GM19452 (cell line): ENCODE data around the gene RETNLB.

Experiments
- ATAC-seq: cut with Tn5 transposase; IDR thresholded peaks from one replicate; pipeline ENCODE4 v1.9.1; 2021; ENCODE audit not compliant: unreplicated experiment

The RETNLB gene

GRCh38 chr3:108757404-108757982 lies at the start of gene RETNLB:
Gene RETNLB, minus strand, starts transcription at chr3:108757410. Its CDS starts 225 bp downstream, at chr3:108757185.
- no peak for ATAC-seq

GRCh38 chr3:108806316-108806715 lies 49.1 kb upstream of the RETNLB start:
- ATAC-seq = no peak

GRCh38 chr3:108804966-108805365 lies 47.8 kb upstream of the RETNLB start:
- no peak for ATAC-seq

- no peak for ATAC-seq
Measured at GRCh38 chr3:108804437-108804836, 47.2 kb upstream of the RETNLB start.

GRCh38 chr3:108791473-108791872 lies 34.3 kb upstream of the RETNLB start:
- ATAC-seq = no peak

GRCh38 chr3:108780235-108780634 lies 23.0 kb upstream of the RETNLB start:
- ATAC-seq = no peak

- ATAC-seq = no peak
Measured at GRCh38 chr3:108779496-108779895, 22.3 kb upstream of the RETNLB start.

- no peak for ATAC-seq
Measured at GRCh38 chr3:108775649-108776048, 18.4 kb upstream of the RETNLB start.

- ATAC-seq = no peak
Measured at GRCh38 chr3:108767253-108767652, 10.0 kb upstream of the RETNLB start.

GRCh38 chr3:108755686-108756085 lies 1.5 kb downstream of the RETNLB start:
- no peak for ATAC-seq

- ATAC-seq = no peak
Measured at GRCh38 chr3:108744762-108745161, 12.4 kb downstream of the RETNLB start.

GRCh38 chr3:108742929-108743328 lies 14.3 kb downstream of the RETNLB start:
- no peak for ATAC-seq

GRCh38 chr3:108736821-108737220 lies 20.4 kb downstream of the RETNLB start:
- ATAC-seq = no peak

GRCh38 chr3:108728934-108729333 lies 28.3 kb downstream of the RETNLB start:
- ATAC-seq = no peak

GRCh38 chr3:108728105-108728504 lies 29.1 kb downstream of the RETNLB start:
- ATAC-seq = no peak

GRCh38 chr3:108724101-108724500 lies 33.1 kb downstream of the RETNLB start:
- no peak for ATAC-seq

GRCh38 chr3:108722724-108723123 lies 34.5 kb downstream of the RETNLB start:
- no peak for ATAC-seq

- ATAC-seq = no peak
Measured at GRCh38 chr3:108719178-108719806, 37.9 kb downstream of the RETNLB start.

- ATAC-seq = no peak
Measured at GRCh38 chr3:108718454-108718853, 38.8 kb downstream of the RETNLB start.

- ATAC-seq = no peak
Measured at GRCh38 chr3:108713816-108714215, 43.4 kb downstream of the RETNLB start.

- no peak for ATAC-seq
Measured at GRCh38 chr3:108713009-108713516, 44.1 kb downstream of the RETNLB start.
